Epithelial cell of esophagus (primary cell): ENCODE measurements around the gene SLIT3.

ENCODE experiments used
- DNase-seq: peaks from one replicate; pipeline ENCODE4 v3.0.0; 2010; ENCODE audit warnings: low read depth
- H3K4me3 ChIP-seq: 2 replicates; pipeline ENCODE4 v1.5.1; 2011; ENCODE audit warnings: mild to moderate bottlenecking, low read length, control low read depth
- CTCF ChIP-seq: IDR thresholded peaks from 2 replicates; pipeline ENCODE4 v1.5.1; 2011; ENCODE audit warnings: low read depth, mild to moderate bottlenecking, low read length, control low read depth, inconsistent platforms; ENCODE audit not compliant: insufficient read depth; ENCODE audit errors: missing control alignments

Gene SLIT3

GRCh38 chr5:169273451-169273850 is 27.5 kb downstream of the SLIT3 start:
- H3K4me3 ChIP-seq: no peak overlapping the region
- DNase-seq: no peak
- TF ChIP-seq CTCF: no peak

GRCh38 chr5:169272731-169273427 is 28.1 kb downstream of the SLIT3 start:
- no peak for TF ChIP-seq CTCF
- H3K4me3 ChIP-seq: no peak overlapping the region
- DNase-seq: no peak

- no peak overlapping the region for H3K4me3 ChIP-seq
- no peak for TF ChIP-seq CTCF
- DNase-seq: no peak
Measured at GRCh38 chr5:169272111-169272510, 28.8 kb downstream of the SLIT3 start.

GRCh38 chr5:169270827-169271226 is 30.1 kb downstream of the SLIT3 start:
- no peak overlapping the region for H3K4me3 ChIP-seq
- no peak for DNase-seq
- TF ChIP-seq CTCF: no peak

GRCh38 chr5:169268019-169268418 is 32.9 kb downstream of the SLIT3 start:
- TF ChIP-seq CTCF: no peak
- peak; percentile 81 for DNase-seq
- no peak overlapping the region for H3K4me3 ChIP-seq

GRCh38 chr5:169265888-169266287 is 35.1 kb downstream of the SLIT3 start:
- DNase-seq: peak; percentile 21
- TF ChIP-seq CTCF: peak; percentile 31
- H3K4me3 ChIP-seq: no peak overlapping the region

- no peak for DNase-seq
- H3K4me3 ChIP-seq: no peak overlapping the region
- no peak for TF ChIP-seq CTCF
Measured at GRCh38 chr5:169263591-169263990, 37.3 kb downstream of the SLIT3 start.
